Measurements from ENCODE around the gene RAD51B.

DNA sequence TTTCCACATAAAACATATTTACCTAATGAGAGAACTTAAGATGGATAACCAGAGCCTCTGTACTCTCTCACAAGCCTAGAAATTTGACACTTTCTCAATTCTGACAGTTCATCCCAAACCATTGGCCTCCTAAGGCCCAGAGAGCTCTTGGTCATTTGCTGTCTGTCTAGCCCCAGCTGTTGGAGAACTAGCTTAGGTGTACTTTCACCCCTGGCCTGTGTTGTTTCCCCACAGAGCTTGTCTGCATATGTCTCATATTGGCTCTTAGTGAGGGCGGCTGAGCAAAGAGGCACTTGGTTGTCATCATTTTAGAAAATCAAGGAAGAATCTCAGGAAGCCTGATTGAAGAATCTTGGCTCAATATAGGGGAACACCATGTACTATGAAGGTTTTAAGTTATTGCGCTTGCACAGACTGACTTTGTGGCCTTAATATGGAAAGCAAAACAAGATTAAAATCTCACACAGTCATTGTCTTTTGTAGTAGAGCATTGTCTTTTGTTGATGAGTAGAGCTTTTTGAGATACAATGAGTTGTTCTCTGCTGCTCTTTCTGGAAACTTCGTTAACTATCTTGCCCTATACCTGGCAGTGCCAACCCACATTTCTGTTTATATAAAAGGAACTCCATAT, 324.6 kb downstream of the RAD51B start:
- TF ChIP-seq, protein P1, sequence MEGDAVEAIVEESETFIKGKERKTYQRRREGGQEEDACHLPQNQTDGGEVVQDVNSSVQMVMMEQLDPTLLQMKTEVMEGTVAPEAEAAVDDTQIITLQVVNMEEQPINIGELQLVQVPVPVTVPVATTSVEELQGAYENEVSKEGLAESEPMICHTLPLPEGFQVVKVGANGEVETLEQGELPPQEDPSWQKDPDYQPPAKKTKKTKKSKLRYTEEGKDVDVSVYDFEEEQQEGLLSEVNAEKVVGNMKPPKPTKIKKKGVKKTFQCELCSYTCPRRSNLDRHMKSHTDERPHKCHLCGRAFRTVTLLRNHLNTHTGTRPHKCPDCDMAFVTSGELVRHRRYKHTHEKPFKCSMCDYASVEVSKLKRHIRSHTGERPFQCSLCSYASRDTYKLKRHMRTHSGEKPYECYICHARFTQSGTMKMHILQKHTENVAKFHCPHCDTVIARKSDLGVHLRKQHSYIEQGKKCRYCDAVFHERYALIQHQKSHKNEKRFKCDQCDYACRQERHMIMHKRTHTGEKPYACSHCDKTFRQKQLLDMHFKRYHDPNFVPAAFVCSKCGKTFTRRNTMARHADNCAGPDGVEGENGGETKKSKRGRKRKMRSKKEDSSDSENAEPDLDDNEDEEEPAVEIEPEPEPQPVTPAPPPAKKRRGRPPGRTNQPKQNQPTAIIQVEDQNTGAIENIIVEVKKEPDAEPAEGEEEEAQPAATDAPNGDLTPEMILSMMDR (IDR thresholded peaks at IDR 0.05), result no peak
- no peak for TF ChIP-seq POLR2A (IDR thresholded peaks at IDR 0.05)

Measured in thyroid gland (tissue), 4 donors.